ENCODE results near the gene KRTAP1-1.
"Not testable (repeated sequence)": the region's sequence is repeated elsewhere in the genome, so short reads cannot be mapped to it uniquely, and the experiment has no call there.

KRTAP1-1 gene, protein sequence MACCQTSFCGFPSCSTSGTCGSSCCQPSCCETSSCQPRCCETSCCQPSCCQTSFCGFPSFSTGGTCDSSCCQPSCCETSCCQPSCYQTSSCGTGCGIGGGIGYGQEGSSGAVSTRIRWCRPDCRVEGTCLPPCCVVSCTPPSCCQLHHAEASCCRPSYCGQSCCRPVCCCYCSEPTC

DNA sequence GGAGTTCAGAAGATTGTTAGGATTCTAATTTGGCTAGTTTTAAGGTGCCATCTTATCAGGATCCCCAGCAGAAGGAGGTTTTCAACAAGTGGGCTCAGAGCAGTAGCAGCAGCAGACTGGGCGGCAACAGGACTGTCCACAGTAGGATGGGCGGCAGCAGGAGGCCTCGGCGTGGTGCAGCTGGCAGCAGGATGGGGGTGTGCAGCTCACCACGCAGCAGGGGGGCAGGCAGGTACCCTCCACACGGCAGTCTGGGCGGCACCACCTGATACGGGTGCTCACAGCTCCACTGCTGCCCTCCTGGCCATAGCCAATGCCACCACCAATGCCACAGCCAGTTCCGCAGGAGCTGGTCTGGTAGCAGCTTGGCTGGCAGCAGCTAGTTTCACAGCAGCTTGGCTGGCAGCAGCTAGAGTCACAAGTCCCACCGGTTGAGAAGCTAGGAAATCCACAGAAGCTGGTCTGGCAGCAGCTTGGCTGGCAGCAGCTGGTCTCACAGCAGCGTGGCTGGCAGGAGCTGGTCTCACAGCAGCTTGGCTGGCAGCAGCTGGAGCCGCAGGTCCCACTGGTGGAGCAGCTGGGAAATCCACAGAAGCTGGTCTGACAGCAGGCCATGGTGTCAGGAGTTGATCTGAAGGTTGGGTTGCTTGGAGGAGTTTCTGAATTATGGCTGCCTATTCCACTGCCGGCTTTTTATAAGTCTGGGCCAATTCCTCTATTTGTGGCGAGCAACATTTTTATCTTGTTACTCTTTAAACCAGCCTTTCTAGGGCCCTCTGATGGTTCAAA, at the start of gene KRTAP1-1:
KRTAP1-1 (minus strand) TSS at position 668 of the 789 bp plus-strand sequence; CDS start at position 615, 53 bp downstream.
- not testable (repeated sequence) for DNase-seq (ENCODE audit: low read depth in 2 of 2)

DNA sequence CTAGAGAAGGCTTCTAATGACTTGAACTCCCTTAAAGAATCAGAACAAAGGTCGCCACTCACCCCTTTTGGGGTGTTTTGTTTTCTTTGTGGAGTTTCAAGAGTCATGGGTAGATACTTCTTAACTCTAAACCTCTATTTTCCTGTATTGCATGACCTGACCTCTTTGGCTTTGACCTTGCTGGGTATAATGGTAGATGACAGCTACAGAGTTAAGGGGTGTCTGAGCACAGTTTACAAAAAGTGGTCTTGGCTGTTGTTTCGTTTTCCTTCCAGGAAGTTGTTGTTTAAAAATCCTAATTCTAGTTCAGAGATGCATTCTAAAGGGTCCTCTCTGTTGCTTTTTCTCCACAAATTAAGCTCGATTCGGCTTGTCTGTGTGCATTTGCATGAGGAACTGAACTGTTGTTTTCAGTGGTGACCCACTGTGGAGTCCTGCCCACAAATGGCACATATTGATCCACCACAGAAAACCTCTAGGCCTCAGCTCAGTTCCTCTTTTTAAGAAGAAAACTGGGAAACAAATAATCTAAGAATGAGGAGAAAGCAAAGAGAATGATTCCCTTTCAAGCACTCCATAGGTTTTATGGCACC, 47.6 kb upstream of the KRTAP1-1 start:
- not testable (repeated sequence) for DNase-seq (ENCODE audit: low read depth in 2 of 2)

DNA sequence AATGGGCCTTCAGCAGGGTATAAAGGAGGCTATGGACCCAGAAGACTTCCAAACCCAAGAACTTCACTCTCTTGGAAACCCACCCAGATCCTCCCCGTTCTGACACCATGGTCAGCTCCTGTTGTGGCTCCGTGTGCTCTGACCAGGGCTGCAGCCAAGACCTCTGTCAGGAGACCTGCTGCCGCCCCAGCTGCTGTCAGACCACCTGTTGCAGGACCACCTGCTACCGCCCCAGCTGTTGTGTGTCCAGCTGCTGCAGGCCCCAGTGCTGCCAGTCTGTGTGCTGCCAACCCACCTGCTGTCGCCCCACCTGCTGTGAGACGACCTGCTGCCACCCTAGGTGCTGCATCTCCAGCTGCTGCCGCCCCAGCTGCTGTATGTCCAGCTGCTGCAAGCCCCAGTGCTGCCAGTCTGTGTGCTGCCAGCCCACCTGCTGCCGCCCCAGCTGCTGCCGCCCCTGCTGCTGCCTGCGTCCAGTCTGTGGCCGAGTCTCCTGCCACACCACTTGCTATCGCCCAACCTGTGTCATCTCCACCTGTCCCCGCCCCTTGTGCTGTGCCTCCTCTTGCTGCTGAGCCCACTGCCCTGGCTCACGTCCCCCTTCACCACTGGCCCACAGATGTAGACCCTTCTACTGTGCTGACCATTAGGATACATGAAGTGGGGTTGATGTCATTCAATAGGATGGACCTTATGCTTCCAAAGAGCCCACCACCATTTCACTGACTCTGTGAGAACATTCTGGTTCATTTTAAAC, 43.0 kb upstream of the KRTAP1-1 start, which contains the start of gene KRTAP4-7:
KRTAP4-7 (plus strand) TSS at position 51 of the 757 bp plus-strand sequence; CDS start at position 108, 57 bp downstream.
- not testable (repeated sequence) for DNase-seq (ENCODE audit: low read depth in 2 of 2)

DNA sequence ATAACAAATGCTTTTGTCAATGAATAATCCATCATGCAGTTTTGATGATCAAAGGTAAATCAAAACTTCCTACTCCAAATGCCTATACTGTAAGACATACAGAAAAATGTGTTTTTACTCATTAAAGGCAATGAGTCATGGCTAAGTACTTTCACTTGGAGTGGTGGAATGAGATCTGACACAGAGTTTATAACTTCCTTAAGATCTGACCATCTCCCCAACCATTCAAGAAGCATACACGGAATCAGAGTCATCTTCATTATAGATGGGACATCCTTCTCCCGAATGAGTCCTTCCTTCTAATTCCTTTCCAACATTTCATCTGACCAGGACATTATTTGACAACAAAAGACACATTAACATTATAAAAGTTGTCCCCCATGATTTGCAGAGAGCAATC, 42.2 kb upstream of the KRTAP1-1 start:
- DNase-seq (ENCODE audit: low read depth in 2 of 2), result not testable (repeated sequence)

DNA sequence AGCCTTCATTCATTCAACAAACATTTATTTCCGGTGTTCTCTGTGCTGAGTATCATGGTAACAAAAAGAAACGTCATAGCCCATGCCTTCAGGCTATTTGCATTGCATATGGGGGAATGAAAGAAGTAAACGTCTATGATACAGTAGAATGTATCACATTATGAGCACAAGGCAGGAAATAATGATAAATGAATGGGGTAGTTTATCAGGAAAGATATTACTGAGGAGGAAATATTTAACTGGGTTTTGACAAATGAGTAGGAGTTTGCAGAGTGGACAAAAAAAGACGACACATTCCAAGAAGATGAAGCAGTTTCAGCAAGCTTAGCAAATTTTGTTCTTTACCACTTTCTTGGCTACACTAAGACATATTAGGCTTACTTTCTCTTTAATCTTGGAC, 41.4 kb upstream of the KRTAP1-1 start:
- DNase-seq (ENCODE audit: low read depth in 2 of 2), result no peak

DNA sequence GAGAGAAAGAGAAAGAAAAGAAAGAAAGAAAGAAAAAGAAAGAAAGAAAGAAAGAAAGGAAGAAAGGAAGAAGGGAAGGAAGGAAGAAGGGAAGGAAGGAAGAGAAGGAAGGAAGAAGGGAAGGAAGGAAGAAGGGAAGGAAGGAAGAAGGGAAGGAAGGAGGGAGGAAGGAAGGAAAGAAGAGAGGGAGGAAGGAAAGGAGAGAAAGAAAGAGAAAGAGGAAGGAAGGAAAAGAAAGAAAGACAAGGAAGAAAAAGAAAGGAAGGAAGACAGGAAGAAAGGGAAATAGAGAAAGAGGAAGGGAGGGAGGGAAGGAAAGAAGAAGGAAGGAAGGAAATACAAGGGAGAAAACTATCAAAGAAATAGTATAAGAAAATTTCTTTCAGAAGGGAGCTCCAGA, 35.5 kb upstream of the KRTAP1-1 start:
- DNase-seq (ENCODE audit: low read depth in 2 of 2), result no peak

DNA sequence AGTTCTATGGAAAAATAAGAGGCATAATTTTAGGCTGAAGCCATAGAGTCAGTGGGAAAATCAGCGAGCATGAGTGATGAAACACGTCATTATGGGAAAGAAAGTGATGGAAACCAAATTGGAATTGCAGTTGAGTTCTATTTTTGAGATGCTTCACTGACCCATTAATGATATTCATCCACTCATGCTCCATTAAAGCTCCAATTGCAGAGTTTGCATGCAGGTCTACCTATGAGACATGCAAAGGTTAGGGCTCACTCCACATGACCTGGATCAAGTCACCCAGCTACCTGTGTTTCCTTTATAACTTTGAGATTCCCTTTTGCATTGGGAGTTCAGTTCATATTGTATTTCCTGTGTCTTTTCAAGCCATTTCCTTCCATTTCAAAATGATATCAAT, 32.4 kb upstream of the KRTAP1-1 start:
- no peak for DNase-seq (ENCODE audit: low read depth in 2 of 2)

DNA sequence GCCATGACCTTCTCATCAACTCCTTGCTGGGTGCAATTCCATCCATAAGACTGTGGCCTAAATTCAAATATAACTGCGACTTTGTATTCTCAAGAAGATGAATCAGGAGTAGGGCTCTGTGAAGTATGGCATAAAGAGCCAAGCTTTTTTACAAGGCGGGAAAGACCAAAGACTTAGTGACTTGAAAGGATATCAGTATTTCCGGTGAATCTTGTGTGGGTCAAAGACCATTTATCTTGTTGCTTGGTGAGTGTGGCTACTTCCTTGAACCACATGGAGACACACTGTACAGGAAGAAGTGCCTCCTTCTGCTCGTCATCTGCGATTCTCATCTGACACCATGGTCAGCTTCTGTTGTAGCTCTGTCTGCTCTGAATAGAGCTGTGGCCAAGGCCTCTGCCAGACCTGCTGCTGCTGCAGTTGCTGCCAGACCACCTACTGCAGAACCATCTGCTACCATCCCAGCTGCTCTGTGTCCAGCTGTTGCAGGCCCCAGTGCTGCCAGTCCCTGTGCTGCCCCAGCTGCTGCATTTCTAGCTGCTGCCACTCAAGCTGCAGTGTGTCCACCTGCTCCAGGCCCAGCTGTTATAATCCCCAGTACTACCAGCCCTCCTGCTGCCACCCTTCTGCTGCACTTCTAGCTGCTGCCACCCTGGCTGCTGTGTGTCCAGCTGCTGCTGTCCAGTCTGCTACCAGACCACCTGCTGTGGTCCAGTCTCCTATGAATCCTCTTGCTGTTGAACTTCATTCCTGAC, 30.5 kb upstream of the KRTAP1-1 start:
- no peak for DNase-seq (ENCODE audit: low read depth in 2 of 2)

DNA sequence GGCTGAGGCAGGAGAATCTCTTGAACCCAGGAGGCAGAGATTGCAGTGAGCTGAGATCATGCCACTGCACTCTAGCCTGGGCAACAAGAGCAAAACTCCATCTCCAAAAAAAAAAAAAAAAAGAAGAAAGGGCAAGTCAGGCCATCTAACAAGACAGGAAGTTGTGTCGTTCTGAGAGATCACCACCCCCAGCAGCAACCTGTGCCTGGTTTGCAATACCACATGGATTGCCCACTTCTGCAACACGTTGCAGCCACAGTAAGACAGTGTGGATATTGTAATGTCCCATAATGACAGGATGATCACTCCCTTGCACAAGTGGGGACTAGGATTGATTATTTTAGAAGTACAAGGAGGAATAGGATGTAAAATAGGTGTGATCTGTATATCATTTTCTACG, 27.8 kb upstream of the KRTAP1-1 start:
- DNase-seq (ENCODE audit: low read depth in 2 of 2), result no peak

DNA sequence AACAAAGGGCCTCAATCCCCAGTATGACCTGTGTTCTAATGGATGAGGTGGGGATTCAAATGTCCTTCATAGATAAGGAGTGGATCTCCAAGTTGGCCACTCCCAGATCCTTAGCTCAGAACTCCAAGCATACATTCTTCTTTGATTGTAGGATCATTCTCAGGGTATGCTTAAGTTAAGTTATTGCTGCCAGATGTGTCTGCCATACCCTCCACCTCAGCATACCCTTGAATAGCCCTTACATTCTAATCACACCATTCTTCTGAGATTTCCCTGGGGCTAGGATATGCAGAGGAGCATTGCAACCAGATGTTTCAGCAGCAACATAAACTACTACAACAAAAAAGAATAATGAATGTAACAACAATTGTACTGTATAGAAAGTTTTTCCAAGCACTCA, 26.0 kb upstream of the KRTAP1-1 start:
- DNase-seq (ENCODE audit: low read depth in 2 of 2), result peak; percentile 75 to 77

DNA sequence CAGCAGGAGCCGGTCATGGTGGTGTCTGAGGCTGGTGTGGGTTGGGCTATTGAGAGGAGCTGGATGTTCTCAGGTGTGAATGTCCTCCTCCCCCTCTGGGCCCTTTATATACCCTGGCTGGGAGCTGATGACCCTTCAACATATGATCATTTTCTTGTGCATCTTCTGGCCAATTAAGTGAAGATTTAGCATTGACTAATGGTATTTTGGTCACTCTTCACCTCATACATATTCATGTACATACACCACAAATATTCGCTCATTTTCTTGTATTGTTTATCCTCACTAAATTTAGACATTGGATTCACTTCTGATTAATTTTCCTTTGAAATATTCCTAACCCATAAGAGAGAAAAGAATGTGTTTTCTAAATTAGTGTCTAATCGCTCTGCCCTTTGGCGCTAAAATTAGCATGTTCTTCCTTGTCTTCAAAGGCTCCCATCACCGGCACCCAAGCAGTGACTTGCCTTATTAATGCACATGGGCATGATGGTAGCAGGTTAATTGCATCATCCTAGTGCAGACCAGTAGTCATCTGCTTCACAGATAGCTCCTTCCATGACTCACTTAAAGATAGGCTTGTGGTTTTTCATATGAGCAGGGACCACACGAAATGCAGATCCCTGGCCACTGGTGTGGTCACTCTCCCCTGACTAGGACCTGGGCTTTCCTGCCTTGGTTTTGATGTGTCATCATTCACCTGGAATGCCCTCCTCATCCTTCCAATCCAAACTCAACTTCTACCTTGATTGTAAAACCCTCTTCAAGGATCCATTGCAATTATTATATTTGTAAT, 24.8 kb upstream of the KRTAP1-1 start, which contains the start of gene KRTAP2-4:
KRTAP2-4 (minus strand) TSS at position 51 of the 796 bp plus-strand sequence; CDS start at position 17, 34 bp downstream.
- DNase-seq (ENCODE audit: low read depth in 2 of 2), result peak; percentile 59 to 66

DNA sequence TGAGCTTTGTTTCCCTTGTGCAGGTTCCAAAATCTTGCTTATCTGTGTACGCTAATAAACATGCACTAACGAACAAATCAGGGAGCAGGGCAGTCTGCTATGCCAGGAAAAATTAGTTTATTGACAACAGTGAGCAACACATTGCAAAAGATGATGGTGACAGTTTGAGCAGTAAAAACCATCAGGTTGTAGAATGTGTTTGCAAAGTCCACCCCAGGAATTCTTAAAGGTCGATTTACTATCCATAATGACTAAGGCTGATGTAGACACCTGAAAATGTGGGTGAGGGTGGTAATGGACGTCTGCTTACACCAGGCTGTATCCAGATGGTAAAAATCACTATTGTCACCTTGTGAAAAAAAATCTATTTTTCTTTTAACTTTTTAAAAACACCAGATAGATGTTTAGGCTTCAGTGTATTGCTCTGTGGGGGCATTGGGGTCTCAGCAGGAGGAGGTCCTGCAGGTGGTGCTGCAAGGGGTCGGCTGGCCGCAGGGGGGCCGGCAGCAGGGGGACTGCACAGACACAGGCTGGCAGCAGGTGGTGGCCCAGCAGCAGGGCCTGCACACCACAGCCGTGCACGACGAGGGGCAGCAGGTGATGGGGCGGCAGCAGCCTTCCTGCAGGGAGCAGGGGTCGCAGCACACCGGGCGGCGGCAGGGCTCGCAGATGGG, 23.9 kb upstream of the KRTAP1-1 start:
- not testable (repeated sequence) for DNase-seq (ENCODE audit: low read depth in 2 of 2)

DNA sequence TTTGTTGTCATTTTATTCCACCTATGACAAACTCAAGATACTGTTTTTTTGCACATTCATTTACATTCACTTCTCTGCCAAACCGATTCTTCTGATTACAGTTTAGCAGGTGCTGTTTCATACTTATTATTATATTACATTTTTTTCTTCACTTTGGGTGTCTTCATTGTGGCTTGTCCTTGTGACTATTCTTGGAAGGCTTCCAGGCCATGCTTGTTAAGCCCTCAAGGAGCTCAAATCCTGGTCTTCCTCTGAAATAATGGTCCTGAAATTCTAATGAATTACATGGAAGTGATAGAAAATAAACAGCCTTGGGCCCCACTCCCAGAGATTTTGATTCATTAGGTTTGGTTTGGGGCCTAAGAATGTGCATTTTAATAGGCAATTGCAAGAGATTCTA, 23.1 kb upstream of the KRTAP1-1 start:
- DNase-seq (ENCODE audit: low read depth in 2 of 2), result no peak

DNA sequence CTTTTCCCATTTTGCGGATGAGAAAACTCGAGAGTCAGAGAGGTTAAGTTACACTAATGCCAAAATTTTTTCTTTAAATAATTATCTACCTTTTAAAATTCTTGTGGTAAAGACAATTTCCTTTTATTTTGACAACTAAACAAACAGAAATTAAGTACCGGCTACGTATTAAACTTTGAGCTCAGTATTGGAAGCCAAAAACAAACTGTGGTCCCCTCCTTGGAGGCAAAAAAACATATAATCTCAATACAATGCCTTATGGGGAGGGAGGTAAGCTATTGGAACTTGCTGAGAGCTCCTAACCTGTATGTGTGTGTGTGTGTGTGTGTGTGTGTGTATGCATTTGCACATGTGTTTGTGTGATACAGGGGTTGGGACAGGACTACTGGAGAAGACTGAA, 22.2 kb upstream of the KRTAP1-1 start:
- DNase-seq (ENCODE audit: low read depth in 2 of 2), result no peak

DNA sequence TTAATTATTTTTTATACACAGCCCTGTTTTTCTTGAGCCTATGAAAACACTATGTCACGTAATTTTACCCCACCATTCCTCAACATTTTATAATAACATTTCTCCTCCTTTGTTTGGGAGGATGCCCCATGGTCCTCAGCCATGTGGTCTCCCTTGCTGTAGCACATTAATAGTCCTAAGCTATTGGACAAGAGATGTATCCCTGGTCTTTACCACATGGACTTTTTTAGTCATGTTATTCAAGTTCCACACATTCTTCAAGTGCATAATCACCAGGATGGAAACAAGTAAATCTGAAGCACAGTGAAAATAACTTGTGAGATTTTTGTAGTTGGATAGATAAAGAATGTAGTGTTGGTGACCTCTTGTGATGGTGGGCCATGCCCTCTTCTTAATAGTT, 20.7 kb upstream of the KRTAP1-1 start:
- DNase-seq (ENCODE audit: low read depth in 2 of 2), result peak; percentile 95 to 96

DNA sequence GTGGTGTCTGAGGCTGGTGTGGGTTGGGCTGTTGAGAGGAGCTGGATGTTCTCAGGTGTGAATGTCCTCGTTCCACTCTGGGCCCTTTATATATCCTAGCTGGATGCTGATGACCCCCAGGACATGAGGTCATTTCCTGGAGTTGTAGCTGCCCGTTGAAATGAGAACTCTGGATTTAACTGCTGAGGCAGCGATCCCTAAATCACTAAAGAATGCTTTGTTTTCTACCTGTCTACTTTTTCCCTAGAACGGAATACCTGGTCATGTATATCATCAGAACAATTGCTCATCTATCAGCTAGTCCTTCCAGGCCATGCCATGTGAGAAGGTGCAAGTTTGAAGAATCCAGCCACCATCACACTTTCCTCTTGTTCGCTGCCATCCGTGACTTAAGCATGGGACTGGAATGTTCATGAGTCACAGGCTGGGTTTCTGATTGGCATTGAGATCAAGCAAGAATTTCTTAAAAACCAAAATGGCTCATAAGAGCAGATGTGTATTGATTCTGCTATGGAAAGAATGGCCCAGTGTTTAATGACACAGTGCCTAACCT, 18.9 kb upstream of the KRTAP1-1 start, which contains the start of gene KRTAP2-3:
KRTAP2-3 (minus strand) TSS at position 63 of the 553 bp plus-strand sequence. CDS start 64 bp downstream, outside the sequence.
- peak; percentile 86 for DNase-seq (ENCODE audit: low read depth in 2 of 2)

DNA sequence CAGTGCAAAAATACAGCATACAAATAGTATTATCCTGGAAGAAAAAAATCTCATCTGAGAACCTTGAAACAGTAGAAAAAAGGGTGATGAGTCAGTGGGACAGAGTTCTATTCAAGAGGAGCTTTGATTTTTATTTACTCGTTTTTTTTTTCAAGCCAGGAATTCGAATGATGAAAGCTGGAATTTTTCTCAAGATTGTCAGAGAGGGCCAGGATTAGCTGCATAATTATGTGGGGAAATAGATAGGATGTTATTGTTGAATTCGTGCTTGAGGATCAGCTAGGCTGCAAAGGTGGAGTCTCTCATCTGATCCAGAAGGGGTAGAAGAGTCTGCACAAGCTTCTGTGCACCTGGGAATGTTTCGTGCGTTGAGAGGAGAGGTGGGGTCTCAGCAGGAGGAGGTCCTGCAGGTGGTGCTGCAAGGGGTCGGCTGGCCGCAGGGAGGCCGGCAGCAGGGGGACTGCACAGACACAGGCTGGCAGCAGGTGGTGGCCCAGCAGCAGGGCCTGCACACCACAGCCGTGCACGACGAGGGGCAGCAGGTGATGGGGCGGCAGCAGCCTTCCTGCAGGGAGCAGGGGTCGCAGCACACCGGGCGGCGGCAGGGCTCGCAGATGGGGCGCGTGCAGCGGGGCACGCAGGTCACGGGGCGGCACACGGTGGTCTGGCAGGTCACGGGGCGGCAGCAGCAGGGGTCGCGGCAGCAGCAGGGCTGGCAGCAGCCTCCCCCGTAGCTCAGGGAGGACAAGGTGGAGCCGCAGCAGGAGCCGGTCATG, 18.2 kb upstream of the KRTAP1-1 start:
- peak; percentile 82 to 84 for DNase-seq (ENCODE audit: low read depth in 2 of 2)

DNA sequence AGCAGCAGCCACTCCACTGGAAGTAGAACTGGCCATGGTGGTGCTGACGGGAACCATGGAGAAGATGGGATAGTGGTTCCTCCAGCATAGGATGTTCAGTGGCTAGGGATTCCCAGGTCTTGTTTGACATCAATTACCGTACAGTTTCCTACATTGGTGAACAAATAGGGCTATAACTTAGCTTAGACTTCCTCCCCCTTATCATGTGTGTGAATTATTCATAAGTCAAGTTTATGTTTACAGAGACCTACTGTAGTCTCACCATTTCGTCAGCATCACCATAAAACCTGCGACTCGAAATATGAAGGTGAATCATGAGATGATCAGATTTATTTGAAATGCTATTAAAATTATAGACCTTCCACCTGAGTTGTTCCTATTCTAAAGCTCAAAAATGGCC, 17.5 kb upstream of the KRTAP1-1 start:
- DNase-seq (ENCODE audit: low read depth in 2 of 2), result no peak
